Endothelial cell (in vitro differentiated cells): ENCODE results near the gene RPE65. TPM values are rescaled to one million over a fixed set of nuclear protein-coding genes. Genes with fewer than 3 reads are reported as not detected.
"Not testable (repeated sequence)": the region's sequence is repeated elsewhere in the genome, so short reads cannot be mapped to it uniquely, and the experiment has no call there.

Experiments used
- DNase-seq: peaks from one replicate; pipeline ENCODE4 v3.0.0; 2021; ENCODE audit warnings: low spot score
- H3K27ac Mint-ChIP-seq: one replicate; pipeline ENCODE4 v1.8.0; 2021; ENCODE audit warnings: mixed read lengths, inconsistent platforms; ENCODE audit not compliant: unreplicated experiment
- H3K27me3 Mint-ChIP-seq: one replicate; pipeline ENCODE4 v1.8.0; 2021; ENCODE audit warnings: mild to moderate bottlenecking, moderate library complexity, mixed read lengths, inconsistent platforms; ENCODE audit not compliant: unreplicated experiment
- H3K36me3 Mint-ChIP-seq: one replicate; pipeline ENCODE4 v1.8.0; 2021; ENCODE audit warnings: mild to moderate bottlenecking, low read depth, mixed read lengths, inconsistent platforms; ENCODE audit not compliant: unreplicated experiment
- H3K4me1 Mint-ChIP-seq: one replicate; pipeline ENCODE4 v1.8.0; 2021; ENCODE audit warnings: mild to moderate bottlenecking, mixed read lengths, inconsistent platforms; ENCODE audit not compliant: unreplicated experiment
- H3K4me3 Mint-ChIP-seq: one replicate; pipeline ENCODE4 v1.8.0; 2021; ENCODE audit warnings: mild to moderate bottlenecking, mixed read lengths, inconsistent platforms; ENCODE audit not compliant: unreplicated experiment
- H3K9me3 Mint-ChIP-seq: one replicate; pipeline ENCODE4 v1.8.0; 2021; ENCODE audit warnings: mixed read lengths, inconsistent platforms; ENCODE audit not compliant: unreplicated experiment
- CTCF ChIP-seq: fragments of 200-600 bp; sonication (generic); IDR thresholded peaks from one replicate; pipeline ENCODE4 v1.5.0; 2021; ENCODE audit warnings: antibody characterized with exemption; ENCODE audit not compliant: unreplicated experiment
- total RNA-seq: library from RNA; stranded (reverse); fragmentation: NEBNext Ultra II Directional; extraction: Animal tissue kit (Norgen Biotek cat#: 25700); gene quantifications from one replicate; pipeline ENCODE4 v1.2.1, GENCODE V29; 2021; ENCODE audit not compliant: unreplicated experiment

The RPE65 gene
- total RNA-seq, 1 donor from 2014 or later = not detected

GRCh38 chr1:68481041-68481440 lies 31.3 kb upstream of the RPE65 start:
- no peak for DNase-seq
- no peaks in the 10 kb centered on the region for H3K9me3 Mint-ChIP-seq
- no peaks in the 10 kb centered on the region for H3K4me1 Mint-ChIP-seq
- no peaks in the 10 kb centered on the region for H3K27me3 Mint-ChIP-seq
- no peak overlapping the region for H3K4me3 Mint-ChIP-seq
- no peak overlapping the region for H3K27ac Mint-ChIP-seq
- no peaks in the 10 kb centered on the region for H3K36me3 Mint-ChIP-seq
- TF ChIP-seq CTCF = no peak

GRCh38 chr1:68479501-68479900 lies 29.7 kb upstream of the RPE65 start:
- Mint-ChIP-seq H3K36me3 (no peaks in the 10 kb centered on the region), H3K27me3 (no peaks in the 10 kb centered on the region), H3K4me3 (no peak overlapping the region), H3K4me1 (no peaks in the 10 kb centered on the region), H3K27ac (no peak overlapping the region), H3K9me3 (no peaks in the 10 kb centered on the region)
- TF ChIP-seq CTCF = no peak
- DNase-seq = no peak

- H3K4me3 Mint-ChIP-seq = no peak overlapping the region
- H3K9me3 Mint-ChIP-seq = no peaks in the 10 kb centered on the region
- H3K4me1 Mint-ChIP-seq = no peaks in the 10 kb centered on the region
- no peaks in the 10 kb centered on the region for H3K27me3 Mint-ChIP-seq
- no peak for DNase-seq
- no peak for TF ChIP-seq CTCF
- no peaks in the 10 kb centered on the region for H3K36me3 Mint-ChIP-seq
- no peak overlapping the region for H3K27ac Mint-ChIP-seq
Observed at GRCh38 chr1:68478662-68479061, 28.9 kb upstream of the RPE65 start.

- not testable (repeated sequence) for H3K27ac Mint-ChIP-seq, H3K36me3 Mint-ChIP-seq, H3K4me3 Mint-ChIP-seq, H3K4me1 Mint-ChIP-seq, H3K9me3 Mint-ChIP-seq, H3K27me3 Mint-ChIP-seq, DNase-seq
Observed at GRCh38 chr1:68476626-68477025, 26.9 kb upstream of the RPE65 start.

- no peaks in the 10 kb centered on the region for H3K9me3 Mint-ChIP-seq
- no peaks in the 10 kb centered on the region for H3K4me1 Mint-ChIP-seq
- H3K27me3 Mint-ChIP-seq = no peaks in the 10 kb centered on the region
- no peak for TF ChIP-seq CTCF
- no peak overlapping the region for H3K27ac Mint-ChIP-seq
- no peaks in the 10 kb centered on the region for H3K36me3 Mint-ChIP-seq
- no peak for DNase-seq
- no peak overlapping the region for H3K4me3 Mint-ChIP-seq
Observed at GRCh38 chr1:68473060-68473459, 23.3 kb upstream of the RPE65 start.
